Activated T-cell treated with anti-CD3 and anti-CD28 coated beads for 48 hours (primary cell): ENCODE data around the gene SCUBE1.

ENCODE experiments used
- DNase-seq: peaks from one replicate; pipeline ENCODE4 v3.0.0-alpha.2; 2020; ENCODE audit warnings: low read depth

Gene SCUBE1

DNA sequence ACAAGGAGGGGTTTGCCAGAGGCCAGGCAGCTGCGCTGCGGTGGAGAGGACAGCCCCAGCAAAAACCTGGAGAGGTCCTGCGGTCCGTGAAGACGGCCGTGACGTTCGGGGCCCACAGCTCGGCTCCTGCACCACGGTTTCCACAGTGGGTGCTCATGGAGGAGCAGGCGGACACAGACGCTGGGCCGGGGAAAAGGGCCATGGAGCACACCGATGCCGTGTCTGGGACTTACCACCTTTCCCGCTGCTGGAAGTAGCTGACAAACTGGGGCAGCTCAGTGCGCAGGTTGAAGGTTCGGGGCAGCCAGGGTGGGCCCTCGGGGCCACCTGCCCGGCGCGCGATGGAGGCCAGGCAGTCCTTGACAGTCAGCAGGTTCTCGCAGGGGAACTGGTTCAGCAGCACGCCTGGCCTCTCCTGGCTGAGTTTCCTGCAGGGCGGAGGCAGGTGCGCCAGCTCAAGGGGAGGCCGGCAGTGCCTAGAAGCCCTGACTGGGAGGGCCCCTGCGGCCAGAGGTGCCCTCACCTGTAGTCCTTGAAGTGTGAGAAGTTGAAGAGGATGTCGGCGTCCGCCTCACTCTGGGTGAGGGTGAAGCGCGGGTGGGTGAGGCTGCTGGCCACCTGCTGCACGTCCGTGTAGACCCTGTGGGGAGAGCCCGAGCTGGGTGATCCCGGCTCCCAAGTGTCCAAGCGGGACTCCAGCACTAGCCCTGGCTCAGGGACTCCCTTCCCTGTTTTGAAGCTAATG is 169.0 kb downstream of the SCUBE1 start:
- no peak for DNase-seq

DNA sequence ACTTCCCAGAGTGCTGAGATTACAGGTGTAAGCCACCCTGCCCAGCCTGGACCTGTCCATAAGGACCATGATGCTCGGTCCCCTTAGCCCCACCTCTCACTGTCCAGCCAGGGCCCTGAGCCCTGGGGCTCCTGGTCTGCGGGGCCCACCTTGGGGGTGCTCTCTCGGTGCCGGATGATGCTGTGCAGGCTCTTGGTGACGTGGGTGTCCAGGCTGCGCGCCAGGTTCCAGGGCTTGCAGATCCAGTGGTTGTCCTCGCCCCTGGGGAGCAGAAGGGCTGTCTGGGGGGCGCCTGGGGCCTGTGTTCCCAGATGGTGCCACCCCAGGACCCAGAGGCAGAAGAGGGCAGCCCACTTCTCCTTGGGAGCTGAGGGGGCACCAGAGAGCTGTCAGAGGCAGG is 169.6 kb downstream of the SCUBE1 start:
- DNase-seq, result no peak

DNA sequence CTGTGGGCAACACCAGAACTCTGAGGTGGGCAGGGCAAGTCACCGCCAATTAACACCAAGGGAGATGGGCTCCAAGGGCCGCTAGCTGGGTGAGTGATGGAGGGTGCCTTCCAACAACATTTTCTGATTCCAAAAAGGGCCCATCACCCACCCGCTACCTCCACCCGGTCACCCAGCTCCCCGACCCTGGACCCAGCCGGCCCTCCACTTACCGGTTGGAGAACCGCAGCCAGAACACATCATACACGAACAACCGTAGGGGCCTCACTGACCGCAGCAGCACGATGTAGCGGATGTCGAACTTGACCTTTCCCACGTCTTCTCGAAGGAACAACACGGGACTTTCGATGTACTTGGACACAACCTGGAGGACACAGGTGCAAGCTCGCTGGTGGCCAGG is 171.0 kb downstream of the SCUBE1 start:
- DNase-seq, result no peak

DNA sequence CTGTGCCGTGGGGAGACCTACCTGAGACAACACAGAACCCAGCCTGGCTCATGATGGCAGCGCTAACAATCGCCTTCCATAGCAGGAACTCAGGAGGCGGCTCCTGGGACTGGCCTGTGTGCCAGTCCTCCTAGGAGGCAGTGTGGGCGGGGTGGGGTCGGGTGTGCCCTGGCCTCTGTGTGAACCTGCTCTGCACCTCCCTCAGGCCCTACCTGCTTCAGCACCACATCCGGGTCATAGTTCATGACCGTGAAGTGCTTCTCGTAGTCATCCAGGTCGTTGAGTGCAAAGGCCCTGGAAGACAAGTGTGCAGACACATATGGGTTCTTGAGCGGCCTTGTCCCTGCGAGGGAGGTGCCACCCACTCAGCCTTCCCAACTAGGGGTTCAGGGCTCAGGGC is 171.6 kb downstream of the SCUBE1 start:
- no peak for DNase-seq

DNA sequence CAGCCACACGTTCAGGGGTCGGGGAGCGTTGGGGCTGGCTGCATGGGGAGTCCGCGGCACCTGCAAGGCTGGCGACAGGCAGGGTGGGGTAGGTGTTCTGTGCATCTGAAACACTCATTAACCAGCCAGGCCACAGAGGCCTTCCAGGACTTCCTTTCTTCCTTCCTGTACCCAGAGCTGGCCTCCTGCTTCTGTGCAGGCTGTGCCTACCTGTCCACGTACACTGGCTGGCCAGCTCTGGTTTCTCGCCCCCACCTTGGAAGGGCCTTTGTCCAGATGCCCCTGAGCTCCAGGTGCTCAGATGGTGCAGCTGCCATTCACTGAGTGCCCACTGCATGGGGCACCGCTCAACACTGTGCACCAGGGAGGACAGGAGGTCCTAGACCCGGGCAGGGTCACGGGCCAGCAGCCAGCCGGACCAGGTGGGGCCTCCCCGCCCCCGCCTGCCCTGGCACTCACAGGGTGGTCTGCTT is 172.1 kb downstream of the SCUBE1 start:
- DNase-seq, result no peak

DNA sequence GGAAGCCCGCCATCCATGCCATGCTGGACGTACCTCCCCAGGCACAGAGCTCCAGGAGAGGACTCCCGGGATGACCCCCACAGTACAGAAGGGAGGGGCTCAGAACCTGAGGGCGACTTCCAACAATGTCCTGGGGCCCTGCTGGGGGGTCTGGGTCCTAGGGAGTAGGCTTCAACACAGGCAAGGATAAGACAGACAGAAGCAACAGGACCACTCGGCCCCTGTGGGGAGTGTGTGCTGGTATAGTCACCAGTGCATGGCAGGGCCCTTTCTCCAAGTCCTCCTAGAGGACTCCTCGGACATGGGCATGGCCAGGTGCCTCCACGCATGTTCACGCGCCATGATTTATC is 173.1 kb downstream of the SCUBE1 start:
- no peak for DNase-seq

DNA sequence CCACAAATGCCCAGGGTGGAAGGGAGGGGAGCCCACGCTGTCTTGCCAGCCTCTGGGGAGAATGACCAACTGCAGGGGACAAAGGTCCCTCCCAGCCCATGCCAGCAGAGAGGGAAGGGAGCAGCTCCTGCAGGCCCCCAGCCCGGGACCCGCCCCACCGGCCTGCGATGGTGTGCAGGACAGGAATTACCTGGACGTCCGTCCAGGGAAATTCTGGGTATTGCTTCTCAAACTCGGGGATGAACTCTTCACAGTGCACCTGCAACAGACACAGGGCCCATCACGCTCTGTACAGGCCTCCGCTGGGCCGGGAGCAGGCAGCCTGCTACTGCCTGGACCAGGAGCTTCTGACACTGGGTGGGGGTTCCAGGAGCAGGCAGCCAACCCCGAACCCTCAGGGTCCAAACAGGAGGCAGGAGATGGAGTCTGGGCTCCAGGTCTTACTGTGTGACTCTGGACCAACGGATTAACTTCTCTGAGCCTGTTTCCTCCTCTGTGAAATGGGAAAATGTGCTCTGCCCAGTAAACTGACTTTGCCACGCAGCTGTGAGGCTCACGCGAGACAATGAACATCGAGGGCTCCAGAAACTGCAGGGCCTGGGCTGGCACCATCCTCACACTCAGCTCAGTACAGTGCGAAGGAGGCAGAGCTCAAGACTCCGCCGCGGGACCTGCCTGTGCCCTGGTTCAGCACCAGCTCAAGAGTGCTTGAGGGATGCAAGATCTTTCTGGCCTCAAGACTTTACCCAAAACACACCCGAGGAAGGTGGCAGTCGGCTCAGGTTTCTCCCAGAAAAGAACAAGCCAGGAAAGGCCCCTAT is 173.7 kb downstream of the SCUBE1 start:
- DNase-seq, result no peak

DNA sequence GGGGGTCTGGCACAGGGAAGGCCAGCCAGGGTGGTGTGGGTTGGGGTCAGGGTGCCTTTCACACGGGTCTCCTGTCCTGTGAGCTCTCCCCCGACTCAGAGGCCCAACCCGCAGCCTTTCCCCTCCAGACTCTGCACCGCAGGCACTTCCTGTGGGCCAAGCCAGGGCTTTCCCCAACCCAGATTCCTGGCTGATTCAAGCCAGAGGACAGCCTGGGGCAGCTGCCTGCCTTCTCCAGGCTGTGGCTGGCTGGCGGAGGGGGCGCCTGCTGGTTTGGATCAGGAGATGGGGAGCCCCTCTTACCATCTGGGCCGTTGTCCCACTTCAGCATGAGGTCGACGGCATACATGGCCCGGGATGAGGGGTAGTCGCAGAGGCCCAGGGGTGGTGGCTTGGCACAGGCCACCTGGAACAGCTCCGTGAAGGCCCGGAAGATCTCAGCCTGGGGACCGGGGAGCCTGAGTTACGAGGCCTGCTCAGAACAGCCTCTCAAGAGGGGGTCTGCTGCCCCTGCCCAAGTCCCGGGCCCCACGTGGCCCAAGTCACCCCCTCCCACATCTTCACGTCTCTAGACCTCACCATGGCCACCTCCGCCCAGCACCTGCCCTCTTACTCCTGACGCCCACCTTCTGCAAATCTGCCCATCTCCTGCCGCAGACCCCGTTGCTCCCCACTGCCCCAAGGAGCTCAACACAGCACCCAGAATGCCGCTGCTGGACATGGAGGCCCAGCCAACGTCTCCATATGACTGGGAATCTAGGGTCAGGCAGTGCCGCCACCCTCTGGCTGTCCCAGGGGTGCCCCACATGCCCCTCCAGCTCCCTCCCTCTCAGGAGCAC is 174.5 kb downstream of the SCUBE1 start:
- no peak for DNase-seq

DNA sequence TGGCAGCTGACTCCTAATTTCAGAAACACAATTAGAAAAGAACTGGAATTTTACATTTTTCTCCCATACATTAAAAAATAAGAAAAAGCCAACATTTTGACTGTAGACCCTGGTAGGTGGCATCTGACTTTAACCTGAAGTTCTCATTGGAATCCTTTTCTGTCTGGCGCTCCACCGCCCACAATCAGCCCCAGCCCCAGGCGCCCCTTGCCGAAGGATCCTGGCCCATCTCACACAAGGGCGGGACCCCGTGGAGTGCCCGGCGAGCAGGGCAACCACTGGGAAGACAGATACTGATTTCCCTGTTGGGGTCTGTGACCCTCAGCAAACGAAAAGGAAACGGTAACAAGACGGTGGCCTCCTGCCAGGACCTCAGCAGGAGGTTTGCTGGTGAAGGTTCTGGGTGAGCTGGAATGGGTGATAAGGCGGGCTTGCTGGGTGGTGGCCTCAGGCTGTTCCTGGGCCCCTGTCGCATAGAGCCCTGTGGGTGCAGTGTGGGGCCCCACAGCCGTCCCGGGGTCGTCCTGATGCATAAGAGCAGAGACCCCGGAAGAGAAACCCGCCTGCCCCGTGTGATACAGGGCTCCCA is 176.1 kb downstream of the SCUBE1 start:
- no peak for DNase-seq

DNA sequence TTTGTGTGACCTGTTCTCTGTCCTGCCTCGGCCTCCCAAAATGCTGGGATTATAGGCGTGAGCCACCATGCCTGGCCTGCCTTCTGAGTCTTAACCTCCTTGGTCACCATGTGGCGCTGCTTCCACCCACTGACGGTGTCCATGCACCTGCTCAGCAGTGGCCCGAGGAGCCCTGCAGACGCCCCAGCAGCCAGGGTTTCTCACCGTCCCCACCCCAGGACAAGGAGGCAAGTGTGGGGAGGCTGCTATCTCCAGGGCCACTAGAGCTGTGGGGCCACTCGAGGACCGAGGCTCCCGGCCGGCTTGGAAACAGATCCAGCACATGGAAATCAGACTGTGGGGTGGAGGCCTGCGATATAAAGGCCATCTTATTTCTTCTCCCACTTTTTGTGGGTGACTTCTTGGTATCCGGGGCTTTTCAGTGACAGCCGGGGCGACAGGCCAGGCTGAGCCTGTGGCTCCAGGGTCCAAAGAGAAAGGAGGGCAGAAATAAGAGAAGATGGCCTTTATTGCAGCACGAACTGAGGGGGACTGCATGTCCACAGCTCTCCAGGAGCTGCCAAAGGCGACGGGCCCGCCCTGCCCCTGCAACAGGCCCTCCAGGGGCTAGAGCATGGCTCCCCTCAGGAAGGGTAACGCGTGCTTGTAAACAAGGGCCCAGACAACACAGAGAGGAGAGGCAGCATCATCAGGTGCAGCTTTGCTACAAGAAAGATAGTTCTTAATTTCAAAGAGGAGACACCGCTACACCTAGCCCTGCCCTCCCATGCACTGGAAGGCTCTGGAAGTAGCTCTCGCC is 176.8 kb downstream of the SCUBE1 start:
- DNase-seq, result no peak

DNA sequence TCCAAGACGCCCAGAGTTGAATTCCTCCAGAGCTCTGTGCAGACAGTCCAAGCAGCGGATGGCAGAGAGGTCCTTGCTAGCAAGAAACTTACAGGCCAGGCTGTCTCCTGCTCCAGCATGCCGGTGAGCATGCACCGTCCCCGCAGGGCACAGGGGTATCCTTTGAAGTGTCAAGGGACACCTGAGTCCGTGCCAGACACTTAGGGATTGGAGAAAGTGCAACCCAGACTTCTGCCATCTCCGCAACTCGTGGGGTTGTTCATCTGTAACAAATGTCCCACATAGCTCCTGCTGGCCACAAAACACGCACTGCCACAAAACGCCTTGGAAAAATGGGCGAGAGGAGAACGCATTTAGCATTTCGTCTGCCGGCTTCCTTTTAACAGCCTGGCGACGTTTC is 178.5 kb downstream of the SCUBE1 start:
- no peak for DNase-seq

DNA sequence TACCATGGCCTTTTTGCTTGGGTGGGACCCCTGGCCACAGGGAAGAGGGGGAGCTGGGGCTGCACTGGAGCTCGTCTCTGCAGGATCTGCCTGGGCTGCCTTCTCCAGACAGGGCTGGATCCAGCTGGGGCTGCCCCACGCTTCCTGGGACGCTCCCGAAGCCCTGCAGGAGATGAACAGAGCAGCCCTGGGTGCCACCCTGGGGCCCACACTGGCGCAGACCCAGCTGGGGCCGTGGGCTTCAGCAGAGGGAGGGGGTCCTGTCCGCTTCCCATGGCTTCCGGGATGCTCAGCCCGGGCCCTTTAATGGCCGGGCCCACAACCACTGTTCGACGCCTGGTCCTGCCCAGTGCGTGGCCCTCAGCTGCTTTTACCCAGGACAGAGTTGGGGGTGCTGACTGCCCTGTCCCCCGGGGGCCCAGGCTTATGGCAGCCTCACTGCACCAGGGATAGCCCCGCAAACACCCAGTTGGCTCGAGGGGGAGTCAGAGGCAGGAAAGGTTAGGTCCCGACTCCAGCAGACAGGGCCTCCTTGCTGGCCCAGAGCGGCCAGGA is 179.9 kb downstream of the SCUBE1 start:
- DNase-seq, result no peak

DNA sequence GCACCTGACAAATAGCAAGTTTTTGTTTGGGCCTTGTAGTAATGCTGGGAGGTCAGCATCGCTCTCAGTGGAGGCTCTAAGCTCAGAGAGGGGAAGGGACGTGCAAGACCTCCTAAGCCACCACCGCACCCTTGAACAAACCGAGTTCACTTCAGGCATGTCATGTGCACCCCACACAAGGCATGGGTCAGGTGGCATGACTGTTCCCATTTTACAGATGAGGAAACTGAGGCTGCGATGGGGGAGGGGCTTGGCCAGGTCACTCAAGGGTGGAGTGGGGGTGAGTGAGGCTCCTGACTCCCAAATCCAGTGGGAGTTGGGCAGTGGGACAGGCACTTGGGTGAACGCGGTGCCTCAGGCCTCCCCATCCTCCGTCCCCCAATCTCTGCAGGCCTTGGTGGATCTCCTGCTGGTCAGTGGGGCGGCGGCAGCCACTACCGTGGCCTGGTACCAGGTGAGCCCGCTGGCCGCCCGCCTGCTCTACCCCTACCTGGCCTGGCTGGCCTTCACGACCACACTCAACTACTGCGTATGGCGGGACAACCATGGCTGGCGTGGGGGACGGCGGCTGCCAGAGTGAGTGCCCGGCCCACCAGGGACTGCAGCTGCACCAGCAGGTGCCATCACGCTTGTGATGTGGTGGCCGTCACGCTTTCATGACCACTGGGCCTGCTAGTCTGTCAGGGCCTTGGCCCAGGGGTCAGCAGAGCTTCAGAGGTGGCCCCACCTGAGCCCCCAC is 180.6 kb downstream of the SCUBE1 start:
- DNase-seq, result no peak

DNA sequence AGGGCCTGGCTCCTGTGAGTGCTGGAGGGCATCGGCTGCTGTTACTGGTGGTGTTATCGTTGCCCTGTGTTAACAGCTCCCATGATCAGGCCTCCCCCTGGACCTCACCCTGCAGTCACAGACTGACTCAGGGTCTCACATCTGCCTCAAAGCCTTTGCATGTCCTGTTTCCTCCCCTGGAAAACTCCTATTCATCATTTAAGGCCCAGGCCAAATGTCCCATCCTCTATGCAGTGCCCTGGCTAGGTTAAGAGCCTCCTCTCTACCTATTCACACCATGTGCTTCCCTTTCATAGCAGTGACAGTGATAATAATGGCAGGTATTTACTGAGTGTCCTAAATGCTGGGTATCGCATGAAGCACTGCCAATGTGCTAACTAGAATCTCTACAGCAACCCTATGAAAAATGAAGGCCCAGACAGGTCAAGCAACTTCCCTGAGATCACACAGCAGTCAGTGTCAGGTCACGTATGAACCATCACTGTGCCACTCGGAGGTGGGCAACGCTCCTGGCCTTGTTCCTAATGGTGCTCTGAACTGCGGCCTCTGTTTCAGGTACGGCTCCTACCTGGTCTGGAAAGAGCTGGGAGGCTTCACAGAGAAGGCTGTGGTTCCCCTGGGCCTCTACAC is 182.6 kb downstream of the SCUBE1 start:
- no peak for DNase-seq

DNA sequence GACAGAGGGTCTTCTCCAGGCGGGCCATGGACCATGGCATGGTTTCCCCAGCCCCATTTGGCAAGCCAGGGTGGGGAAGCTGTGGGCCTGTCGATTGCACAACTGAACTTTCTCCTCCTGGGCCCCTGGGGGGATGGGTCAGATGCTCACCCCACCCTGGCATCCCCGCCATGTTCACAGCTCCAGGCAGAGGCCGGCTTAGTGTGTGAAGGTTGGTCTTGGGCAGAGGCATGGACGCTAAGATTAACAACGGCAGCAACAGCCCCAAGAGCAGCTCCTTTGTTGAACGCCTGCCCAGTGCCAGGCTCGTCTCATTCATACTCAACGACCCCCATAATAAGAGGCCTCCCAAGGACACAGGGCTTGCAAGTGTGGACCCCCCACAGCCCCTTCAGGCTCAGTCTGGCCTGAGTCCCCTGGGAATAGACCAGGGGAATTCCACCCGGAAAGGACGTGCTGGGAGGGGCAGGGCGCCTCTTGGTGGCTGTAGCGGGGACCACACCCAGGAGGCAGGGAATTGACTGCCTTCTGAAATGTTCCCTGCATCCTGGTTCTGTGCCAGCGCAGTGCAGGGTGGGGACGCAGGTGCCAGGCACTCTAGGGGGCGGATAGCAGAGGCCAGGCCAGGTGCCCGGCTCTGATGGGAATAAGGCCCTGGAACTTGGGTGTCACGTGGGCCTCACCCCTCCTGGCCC is 183.5 kb downstream of the SCUBE1 start:
- DNase-seq, result no peak

DNA sequence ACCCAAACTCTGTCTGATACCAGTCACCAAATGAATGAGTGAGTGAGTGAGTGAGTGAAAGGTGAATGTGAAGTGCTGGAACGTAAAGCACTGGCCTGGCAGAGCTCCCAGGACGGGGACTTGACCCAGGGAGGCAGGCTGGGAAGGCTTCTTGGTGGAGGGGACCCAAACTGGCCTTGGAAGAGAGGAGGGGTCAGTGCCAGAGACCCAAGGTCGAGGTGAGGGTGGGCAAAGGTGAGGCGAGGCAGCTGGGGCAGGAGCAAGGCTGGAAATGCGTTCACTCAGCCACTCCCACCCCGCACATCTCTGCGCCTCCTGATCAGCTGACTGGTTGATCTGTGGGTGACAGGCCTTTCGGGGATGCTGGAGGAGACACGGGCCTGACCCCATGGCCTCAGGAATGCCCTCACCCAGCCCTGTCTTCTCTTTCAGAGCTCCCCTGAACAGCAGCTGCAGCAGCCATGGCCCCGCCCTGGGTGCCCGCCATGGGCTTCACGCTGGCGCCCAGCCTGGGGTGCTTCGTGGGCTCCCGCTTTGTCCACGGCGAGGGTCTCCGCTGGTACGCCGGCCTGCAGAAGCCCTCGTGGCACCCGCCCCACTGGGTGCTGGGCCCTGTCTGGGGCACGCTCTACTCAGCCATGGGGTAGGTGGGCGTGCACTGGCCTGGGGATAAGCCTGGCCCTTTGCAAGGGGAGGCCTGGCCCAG is 184.2 kb downstream of the SCUBE1 start:
- no peak for DNase-seq

DNA sequence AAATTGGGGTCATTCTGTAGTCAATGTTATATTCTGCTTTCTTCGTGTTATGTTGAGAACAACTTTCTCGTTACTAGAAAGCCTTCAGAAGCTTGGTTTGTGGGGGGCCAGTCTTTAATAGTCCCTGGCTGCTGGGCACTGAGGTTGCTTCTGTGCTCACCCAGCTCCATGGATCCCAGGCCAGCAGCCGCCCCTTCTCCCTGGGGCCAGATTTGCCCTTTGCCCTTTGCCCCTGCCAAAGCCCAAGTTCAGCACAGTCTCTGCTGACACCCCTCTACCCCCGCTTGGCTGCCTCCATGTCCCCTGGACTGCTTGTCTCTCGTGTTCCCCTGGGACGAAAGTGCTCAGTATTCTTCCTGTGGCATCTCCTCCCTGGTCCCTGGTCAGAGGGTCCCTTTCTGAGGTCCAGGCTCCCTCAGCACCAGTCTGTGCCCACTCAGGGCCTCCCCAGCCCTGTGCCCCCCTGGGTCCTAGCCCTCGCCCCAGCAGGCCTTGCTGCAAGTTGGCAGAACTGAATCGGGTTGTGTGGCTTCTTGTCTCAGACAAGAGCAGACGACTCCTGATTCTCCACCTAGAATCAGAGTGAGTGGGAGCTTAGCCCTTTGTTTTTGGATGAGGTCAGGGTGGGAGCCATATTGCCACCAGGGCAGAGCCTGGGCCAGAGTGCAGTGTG is 185.2 kb downstream of the SCUBE1 start:
- no peak for DNase-seq

DNA sequence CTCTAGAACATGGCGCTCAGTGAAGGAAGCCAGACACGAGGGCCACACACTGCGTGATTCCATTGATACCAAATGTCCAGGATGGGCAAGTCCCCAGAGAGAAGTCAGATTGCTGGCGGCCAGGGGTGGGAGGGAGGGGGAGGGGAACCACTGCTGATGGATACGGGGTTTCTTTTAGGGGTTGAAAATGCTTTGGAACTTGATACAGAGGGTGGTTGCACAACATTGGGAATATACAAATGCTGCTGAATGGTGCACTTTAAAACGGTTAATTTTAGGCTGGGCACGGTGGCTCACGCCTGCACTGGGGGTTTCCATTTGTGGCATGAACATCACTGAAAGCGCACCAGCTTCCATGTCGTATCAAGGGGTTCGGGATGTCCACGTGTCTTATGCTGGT is 186.8 kb downstream of the SCUBE1 start:
- no peak for DNase-seq
